Measurements from ENCODE around the gene MRPL40. TPM values are rescaled to one million over a fixed set of nuclear protein-coding genes. Genes with fewer than 3 reads are reported as not detected.

MRPL40 gene
- total and polyA plus RNA-seq, 2 of the 13 experiments (the other 11 are each of a cell fraction or from before 2014, with no cell fraction given) = 42.7 to 79.7 TPM

DNA sequence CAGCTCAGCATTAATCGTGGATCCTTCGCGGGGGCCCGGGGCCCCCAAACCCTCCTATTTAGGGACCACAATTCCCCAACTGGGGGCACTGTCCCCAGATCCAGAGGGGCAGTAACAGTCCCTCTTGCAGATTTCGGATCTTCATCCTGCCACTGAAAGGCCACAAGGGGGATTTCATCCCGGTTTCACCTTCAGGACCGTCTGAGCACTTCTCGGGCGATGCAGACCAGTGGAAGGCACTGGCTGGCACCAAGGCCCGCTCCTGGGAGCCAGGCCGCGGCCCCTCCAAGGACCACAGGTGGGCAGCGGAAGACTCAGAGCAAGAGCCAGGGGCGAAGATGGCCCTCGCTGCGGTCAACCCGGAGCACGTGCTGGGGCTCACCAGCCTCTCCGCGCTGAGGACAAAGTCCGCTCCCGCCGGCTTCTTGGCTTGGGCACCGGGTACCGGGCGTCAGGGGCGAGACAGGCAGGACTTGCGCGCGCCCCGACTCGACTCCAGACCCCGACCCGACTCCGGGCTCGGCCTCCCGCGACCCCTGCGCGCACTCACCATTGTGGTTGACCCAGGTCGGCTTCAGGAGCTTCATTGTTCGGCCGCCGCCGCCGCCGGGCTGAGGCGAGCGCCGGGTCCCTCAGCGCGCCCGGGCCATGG lies 1.3 kb upstream of the MRPL40 start (continued):
- TF ChIP-seq ARNT2 (CRISPR knock-in tag; IDR thresholded peaks at IDR 0.05; ENCODE audit: low read depth) (0 out of 2 replicates have a peak, but pooled peaks have one; percentile 39), ZNF749 (CRISPR knock-in tag; IDR thresholded peaks at IDR 0.05; ENCODE audit: borderline replicate concordance) (no peak), ZNF891 (CRISPR knock-in tag; IDR thresholded peaks at IDR 0.05) (peak; percentile 81), ZKSCAN8 (CRISPR knock-in tag; IDR thresholded peaks at IDR 0.05; ENCODE audit: borderline replicate concordance) (no peak), HDAC6 (IDR thresholded peaks at IDR 0.05; ENCODE audit: low read depth, low read length) (no peak), ZNF121 (CRISPR knock-in tag; IDR thresholded peaks at IDR 0.05) (no peak), FOXJ3 (CRISPR knock-in tag; IDR thresholded peaks at IDR 0.05; ENCODE audit: borderline replicate concordance) (no peak), ZNF160 (CRISPR knock-in tag; IDR thresholded peaks at IDR 0.05) (no peak), XBP1 (CRISPR knock-in tag; IDR thresholded peaks at IDR 0.05) (no peak), ZNF496 (CRISPR knock-in tag; IDR thresholded peaks at IDR 0.05; ENCODE audit: insufficient replicate concordance) (no peak), KLF12 (CRISPR knock-in tag; IDR thresholded peaks at IDR 0.05; ENCODE audit: borderline replicate concordance) (no peak), EHMT2 (IDR thresholded peaks at IDR 0.05; ENCODE audit: borderline replicate concordance, low read depth, low read length) (no peak), NFYC (CRISPR knock-in tag; IDR thresholded peaks at IDR 0.05) (no peak), ATF7 (IDR thresholded peaks at IDR 0.05) (no peak), ATF7 (CRISPR knock-in tag; IDR thresholded peaks at IDR 0.05) (no peak), ZNF230 (CRISPR knock-in tag; IDR thresholded peaks at IDR 0.05) (no peak), ZNF644 (CRISPR knock-in tag; IDR thresholded peaks at IDR 0.05; ENCODE audit: low read depth) (0 out of 2 replicates have a peak, but pooled peaks have one; percentile 21)
- TF ChIP-seq, protein P1, sequence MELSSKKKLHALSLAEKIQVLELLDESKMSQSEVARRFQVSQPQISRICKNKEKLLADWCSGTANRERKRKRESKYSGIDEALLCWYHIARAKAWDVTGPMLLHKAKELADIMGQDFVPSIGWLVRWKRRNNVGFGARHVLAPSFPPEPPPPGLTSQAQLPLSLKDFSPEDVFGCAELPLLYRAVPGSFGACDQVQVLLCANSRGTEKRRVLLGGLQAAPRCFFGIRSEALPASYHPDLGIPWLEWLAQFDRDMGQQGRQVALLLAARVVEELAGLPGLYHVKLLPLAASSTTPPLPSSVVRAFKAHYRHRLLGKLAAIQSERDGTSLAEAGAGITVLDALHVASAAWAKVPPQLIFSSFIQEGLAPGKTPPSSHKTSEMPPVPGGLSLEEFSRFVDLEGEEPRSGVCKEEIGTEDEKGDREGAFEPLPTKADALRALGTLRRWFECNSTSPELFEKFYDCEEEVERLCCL (CRISPR knock-in tag; IDR thresholded peaks at IDR 0.05; ENCODE audit: borderline replicate concordance) = no peak
- TF ChIP-seq, protein P2, sequence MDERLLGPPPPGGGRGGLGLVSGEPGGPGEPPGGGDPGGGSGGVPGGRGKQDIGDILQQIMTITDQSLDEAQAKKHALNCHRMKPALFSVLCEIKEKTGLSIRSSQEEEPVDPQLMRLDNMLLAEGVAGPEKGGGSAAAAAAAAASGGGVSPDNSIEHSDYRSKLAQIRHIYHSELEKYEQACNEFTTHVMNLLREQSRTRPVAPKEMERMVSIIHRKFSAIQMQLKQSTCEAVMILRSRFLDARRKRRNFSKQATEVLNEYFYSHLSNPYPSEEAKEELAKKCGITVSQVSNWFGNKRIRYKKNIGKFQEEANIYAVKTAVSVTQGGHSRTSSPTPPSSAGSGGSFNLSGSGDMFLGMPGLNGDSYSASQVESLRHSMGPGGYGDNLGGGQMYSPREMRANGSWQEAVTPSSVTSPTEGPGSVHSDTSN (CRISPR knock-in tag; IDR thresholded peaks at IDR 0.05) = no peak
- TF ChIP-seq, protein P3, sequence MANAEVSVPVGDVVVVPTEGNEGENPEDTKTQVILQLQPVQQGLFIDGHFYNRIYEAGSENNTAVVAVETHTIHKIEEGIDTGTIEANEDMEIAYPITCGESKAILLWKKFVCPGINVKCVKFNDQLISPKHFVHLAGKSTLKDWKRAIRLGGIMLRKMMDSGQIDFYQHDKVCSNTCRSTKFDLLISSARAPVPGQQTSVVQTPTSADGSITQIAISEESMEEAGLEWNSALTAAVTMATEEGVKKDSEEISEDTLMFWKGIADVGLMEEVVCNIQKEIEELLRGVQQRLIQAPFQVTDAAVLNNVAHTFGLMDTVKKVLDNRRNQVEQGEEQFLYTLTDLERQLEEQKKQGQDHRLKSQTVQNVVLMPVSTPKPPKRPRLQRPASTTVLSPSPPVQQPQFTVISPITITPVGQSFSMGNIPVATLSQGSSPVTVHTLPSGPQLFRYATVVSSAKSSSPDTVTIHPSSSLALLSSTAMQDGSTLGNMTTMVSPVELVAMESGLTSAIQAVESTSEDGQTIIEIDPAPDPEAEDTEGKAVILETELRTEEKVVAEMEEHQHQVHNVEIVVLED (CRISPR knock-in tag; IDR thresholded peaks at IDR 0.05; ENCODE audit: borderline replicate concordance) = no peak
- TF ChIP-seq, protein P4, sequence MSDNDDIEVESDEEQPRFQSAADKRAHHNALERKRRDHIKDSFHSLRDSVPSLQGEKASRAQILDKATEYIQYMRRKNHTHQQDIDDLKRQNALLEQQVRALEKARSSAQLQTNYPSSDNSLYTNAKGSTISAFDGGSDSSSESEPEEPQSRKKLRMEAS (IDR thresholded peaks at IDR 0.05) = peak; percentile 95
- TF ChIP-seq, protein P5, sequence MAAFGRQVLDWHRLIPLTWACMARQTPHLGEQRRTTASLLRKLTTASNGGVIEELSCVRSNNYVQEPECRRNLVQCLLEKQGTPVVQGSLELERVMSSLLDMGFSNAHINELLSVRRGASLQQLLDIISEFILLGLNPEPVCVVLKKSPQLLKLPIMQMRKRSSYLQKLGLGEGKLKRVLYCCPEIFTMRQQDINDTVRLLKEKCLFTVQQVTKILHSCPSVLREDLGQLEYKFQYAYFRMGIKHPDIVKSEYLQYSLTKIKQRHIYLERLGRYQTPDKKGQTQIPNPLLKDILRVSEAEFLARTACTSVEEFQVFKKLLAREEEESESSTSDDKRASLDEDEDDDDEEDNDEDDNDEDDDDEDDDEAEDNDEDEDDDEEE (CRISPR knock-in tag; IDR thresholded peaks at IDR 0.05) = no peak
- TF ChIP-seq, protein P6, sequence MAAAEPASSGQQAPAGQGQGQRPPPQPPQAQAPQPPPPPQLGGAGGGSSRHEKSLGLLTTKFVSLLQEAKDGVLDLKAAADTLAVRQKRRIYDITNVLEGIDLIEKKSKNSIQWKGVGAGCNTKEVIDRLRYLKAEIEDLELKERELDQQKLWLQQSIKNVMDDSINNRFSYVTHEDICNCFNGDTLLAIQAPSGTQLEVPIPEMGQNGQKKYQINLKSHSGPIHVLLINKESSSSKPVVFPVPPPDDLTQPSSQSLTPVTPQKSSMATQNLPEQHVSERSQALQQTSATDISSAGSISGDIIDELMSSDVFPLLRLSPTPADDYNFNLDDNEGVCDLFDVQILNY (CRISPR knock-in tag; conservative IDR thresholded peaks at IDR 0.05) = 0 out of 2 replicates have a peak, but pooled peaks have one; percentile 25
- TF ChIP-seq, protein P7, sequence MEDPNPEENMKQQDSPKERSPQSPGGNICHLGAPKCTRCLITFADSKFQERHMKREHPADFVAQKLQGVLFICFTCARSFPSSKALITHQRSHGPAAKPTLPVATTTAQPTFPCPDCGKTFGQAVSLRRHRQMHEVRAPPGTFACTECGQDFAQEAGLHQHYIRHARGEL (CRISPR knock-in tag; IDR thresholded peaks at IDR 0.05) = no peak
